ENCODE results near the gene LIF.
"Not testable (repeated sequence)": the region's sequence is repeated elsewhere in the genome, so short reads cannot be mapped to it uniquely, and the experiment has no call there.

LIF gene

GRCh38 chr22:30224161-30224857 lies 22.2 kb downstream of the LIF start:
- DNase-seq: peak; percentile 94

GRCh38 chr22:30223303-30223702 lies 23.3 kb downstream of the LIF start:
- DNase-seq: no peak

GRCh38 chr22:30222321-30222720 lies 24.2 kb downstream of the LIF start:
- DNase-seq: no peak

GRCh38 chr22:30221121-30221992 lies 25.2 kb downstream of the LIF start:
- DNase-seq: no peak

- DNase-seq: no peak
Measured at GRCh38 chr22:30220338-30221012, 26.1 kb downstream of the LIF start.

- DNase-seq: no peak
Measured at GRCh38 chr22:30219668-30220278, 26.8 kb downstream of the LIF start.

GRCh38 chr22:30219049-30219654 lies 27.4 kb downstream of the LIF start:
- DNase-seq: no peak

GRCh38 chr22:30217698-30218560 lies 28.6 kb downstream of the LIF start:
- DNase-seq: no peak

- no peak for DNase-seq
Measured at GRCh38 chr22:30216710-30217109, 29.8 kb downstream of the LIF start.

- not testable (repeated sequence) for DNase-seq
Measured at GRCh38 chr22:30216272-30216671, 30.3 kb downstream of the LIF start.

GRCh38 chr22:30214703-30215407 lies 31.7 kb downstream of the LIF start:
- no peak for DNase-seq

- DNase-seq: no peak
Measured at GRCh38 chr22:30212996-30213441, 33.5 kb downstream of the LIF start.

- DNase-seq: peak; percentile 85
Measured at GRCh38 chr22:30212363-30212995, 34.1 kb downstream of the LIF start.

GRCh38 chr22:30211124-30211820 lies 35.3 kb downstream of the LIF start:
- DNase-seq: no peak

GRCh38 chr22:30210235-30210909 lies 36.2 kb downstream of the LIF start:
- DNase-seq: peak; percentile 98

- no peak for DNase-seq
Measured at GRCh38 chr22:30209642-30210041, 36.9 kb downstream of the LIF start.

- DNase-seq: peak; percentile 85
Measured at GRCh38 chr22:30208631-30209603, 37.6 kb downstream of the LIF start.

- peak; percentile 98 for DNase-seq
Measured at GRCh38 chr22:30206944-30207343, 39.6 kb downstream of the LIF start.

All from islet precursor cell (in vitro differentiated cells).